Mucosa of rectum (tissue), 2 donors: Measurements from ENCODE around the gene WWC2.

ENCODE experiments used
- H3K27ac ChIP-seq, 2 donors: one replicate each; pipeline ENCODE4 v1.7.0; 2013; ENCODE audit warnings: inconsistent platforms in 2 of 2, low read depth in 2 of 2, low read length in 2 of 2
- H3K27me3 ChIP-seq, 2 donors: one replicate each; pipeline ENCODE4 v1.7.0; 2013; ENCODE audit warnings: low read length in 2 of 2; ENCODE audit not compliant: control insufficient read depth in 2 of 2, insufficient read depth in 2 of 2
- H3K36me3 ChIP-seq, 2 donors: one replicate each; pipeline ENCODE4 v1.7.0; 2013; ENCODE audit warnings: low read length in 2 of 2; ENCODE audit not compliant: control insufficient read depth in 2 of 2, insufficient read depth in 2 of 2
- H3K4me1 ChIP-seq, 2 donors: one replicate each; pipeline ENCODE4 v1.7.0; 2013; ENCODE audit warnings: low read length in 2 of 2, mild to moderate bottlenecking in 1 of 2; ENCODE audit not compliant: control insufficient read depth in 2 of 2, insufficient read depth in 2 of 2
- H3K4me3 ChIP-seq, 2 donors: one replicate each; pipeline ENCODE4 v1.7.0; 2013; ENCODE audit warnings: low read length in 2 of 2
- H3K9ac ChIP-seq, 2 donors: one replicate each; pipeline ENCODE4 v1.7.0; 2013; ENCODE audit warnings: low read length in 2 of 2, low read depth in 1 of 2, mild to moderate bottlenecking in 1 of 2
- H3K9me3 ChIP-seq, 2 donors: one replicate each; pipeline ENCODE4 v1.7.0; 2013; ENCODE audit warnings: low read length in 2 of 2; ENCODE audit not compliant: control insufficient read depth in 2 of 2
- donor health status: healthy.
- donor health status: Normal muscosa, but diverticular disease.

WWC2 gene

DNA sequence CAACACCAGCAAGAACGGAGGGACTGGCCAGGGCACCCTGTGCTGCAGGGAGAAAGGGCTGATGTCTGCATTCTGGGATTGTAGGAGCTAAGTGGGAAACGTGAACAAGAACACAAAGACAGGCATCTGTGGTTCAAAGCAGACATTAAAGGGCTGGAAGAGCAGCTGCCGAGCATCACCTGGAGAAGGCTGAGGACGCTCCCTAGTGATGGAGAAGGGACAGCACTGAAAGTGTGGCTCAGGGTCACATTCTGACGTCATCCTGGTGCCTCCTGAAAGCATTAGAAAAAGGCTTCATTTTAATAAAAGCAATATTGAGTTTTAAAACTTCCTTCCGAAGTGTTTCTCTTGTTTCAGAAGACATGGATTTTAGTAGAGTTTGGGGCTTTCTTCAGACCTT lies 158.8 kb downstream of the WWC2 start:
- Histone ChIP-seq H3K9me3 (no peaks in the 10 kb centered on the region), H3K27me3 (peaks cover 0 to 4% of the 10 kb centered on the region in 2 donors), H3K4me3 (no peak overlapping the region), H3K36me3 (peaks cover 0 to 5% of the 10 kb centered on the region in 2 donors), H3K9ac (no peak overlapping the region), H3K27ac (no peak overlapping the region), H3K4me1 (peaks cover 4 to 16% of the 10 kb centered on the region in 2 donors)

DNA sequence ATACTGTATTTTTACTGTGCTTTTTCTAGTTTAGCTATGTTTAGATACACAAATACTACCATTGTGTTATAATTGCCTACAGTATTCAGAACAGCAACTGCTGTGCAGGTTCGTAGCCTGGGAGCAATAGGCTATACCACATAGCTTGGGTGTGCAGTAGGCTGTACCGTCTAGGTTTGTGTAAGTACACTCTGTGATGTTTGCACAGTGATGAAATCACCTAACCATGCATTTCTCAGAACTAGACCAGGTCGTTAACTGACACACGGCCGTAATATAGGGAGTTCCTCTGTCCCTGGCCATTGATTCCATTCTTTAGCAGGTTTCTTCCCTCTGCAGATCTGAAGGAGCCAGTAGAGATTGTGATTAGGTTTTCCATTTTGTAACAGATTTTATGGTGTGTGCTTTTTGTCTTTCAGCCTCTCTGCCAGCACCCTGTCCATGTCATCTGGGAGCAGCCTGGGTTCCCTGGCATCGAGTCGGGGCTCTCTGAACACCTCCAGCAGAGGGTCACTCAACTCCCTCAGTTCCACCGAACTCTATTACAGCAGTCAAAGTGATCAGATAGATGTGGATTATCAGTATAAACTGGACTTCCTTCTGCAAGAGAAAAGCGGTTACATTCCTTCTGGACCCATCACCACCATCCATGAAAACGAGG lies 161.6 kb downstream of the WWC2 start:
- H3K27ac ChIP-seq, result no peak overlapping the region
- peak overlapping the region in 1 of 2 donors; percentile 22 for H3K9ac ChIP-seq
- H3K27me3 ChIP-seq, result peaks cover 0 to 4% of the 10 kb centered on the region in 2 donors
- peaks cover 0 to 5% of the 10 kb centered on the region in 2 donors for H3K36me3 ChIP-seq
- H3K4me1 ChIP-seq, result peaks cover 4 to 13% of the 10 kb centered on the region in 2 donors
- H3K9me3 ChIP-seq, result no peaks in the 10 kb centered on the region
- no peak overlapping the region for H3K4me3 ChIP-seq

DNA sequence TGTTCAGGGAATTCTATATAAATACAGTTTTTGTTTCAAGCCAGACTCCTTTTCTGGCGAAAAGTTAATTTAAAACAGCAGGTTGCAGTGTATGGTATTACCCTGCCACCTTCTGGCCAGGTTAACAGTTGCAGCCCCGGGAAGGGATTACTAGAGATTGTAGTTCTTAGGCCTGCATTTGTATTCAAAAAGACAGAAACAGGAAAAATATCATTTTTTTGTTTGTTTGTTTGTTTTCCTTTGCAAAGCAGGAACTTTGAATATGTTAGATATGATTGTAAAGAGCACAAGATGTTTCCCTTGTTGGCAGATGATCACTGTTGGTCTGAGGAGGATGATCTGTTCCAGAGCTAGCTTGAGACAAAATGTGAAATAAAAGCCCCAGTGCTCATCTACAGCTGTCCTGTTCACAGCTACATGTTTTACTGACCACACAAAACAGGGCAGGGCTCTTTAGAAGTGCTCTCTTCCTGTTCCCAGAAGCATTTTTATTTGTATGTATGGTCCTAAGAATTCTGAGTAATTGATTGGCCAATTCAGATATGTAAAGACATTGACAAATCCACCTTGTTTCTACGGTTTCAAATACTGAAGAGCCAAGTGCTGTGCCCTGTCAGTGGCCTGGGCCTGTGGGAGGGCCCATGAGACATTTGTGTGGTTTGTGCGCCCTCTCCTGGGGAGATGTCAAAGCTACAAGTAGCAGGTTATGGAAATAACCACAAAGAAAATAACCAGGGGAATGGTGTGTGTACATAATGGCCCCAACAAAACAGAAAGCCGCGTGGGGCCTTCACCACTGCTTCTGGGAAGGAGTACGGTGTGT lies 163.1 kb downstream of the WWC2 start:
- Histone ChIP-seq H3K27ac (peak overlapping the region in 1 of 2 donors; percentile 44), H3K4me3 (no peak overlapping the region), H3K36me3 (peaks cover 0 to 5% of the 10 kb centered on the region in 2 donors), H3K9me3 (no peaks in the 10 kb centered on the region), H3K4me1 (peaks cover 4 to 13% of the 10 kb centered on the region in 2 donors), H3K27me3 (no peaks in the 10 kb centered on the region), H3K9ac (peak overlapping the region; percentile 14 to 60)

DNA sequence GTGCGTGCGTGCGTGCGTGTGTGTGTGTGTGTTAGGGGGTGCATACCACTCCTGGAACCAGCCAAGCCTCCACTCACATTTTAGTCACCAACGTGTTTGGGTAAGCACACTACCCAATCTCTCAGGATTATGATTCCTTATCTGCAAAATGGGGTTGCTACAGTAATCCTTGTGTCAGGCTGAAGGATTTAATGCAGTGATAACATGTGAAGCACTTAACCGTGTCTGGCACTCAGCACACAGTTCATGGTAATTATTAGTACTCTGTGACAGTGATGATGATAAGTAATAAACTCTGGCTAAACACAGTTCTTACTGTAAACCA lies 163.7 kb downstream of the WWC2 start:
- Histone ChIP-seq H3K9ac (no peak overlapping the region), H3K27me3 (no peaks in the 10 kb centered on the region), H3K4me3 (no peak overlapping the region), H3K36me3 (peaks cover 0 to 5% of the 10 kb centered on the region in 2 donors), H3K9me3 (no peaks in the 10 kb centered on the region), H3K27ac (no peak overlapping the region), H3K4me1 (peaks cover 4 to 13% of the 10 kb centered on the region in 2 donors)

DNA sequence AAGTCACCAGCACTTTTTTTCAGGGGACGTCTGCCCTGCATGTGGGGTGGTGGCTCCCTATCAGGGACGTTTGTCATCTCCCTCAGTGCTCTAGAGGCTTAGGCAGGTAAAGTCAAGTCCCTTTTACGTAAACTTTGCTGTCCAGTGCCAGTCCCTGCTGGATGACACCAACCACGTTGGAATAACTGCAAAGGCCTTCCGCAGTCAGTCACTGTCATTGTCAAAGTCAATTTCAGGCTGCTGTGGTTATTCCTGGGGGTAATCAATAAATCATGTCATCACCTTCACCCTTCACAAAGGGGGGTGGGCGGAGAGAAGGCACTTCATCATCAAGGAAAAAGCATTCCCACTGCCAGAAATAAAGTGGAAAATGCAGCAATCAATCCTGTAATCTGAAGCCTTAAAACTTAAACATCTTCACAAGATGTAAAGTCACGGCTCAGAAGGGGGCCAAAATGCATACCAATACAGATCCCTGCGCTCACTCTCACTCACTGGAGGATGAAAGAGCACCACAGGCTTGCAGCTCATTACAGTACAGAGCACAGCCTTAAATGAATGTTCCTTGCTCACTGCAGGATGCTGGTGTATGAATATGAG lies 164.8 kb downstream of the WWC2 start:
- Histone ChIP-seq H3K27me3 (no peaks in the 10 kb centered on the region), H3K4me1 (peaks cover 4 to 13% of the 10 kb centered on the region in 2 donors), H3K9ac (no peak overlapping the region), H3K36me3 (peaks cover 0 to 5% of the 10 kb centered on the region in 2 donors), H3K9me3 (no peaks in the 10 kb centered on the region), H3K4me3 (no peak overlapping the region), H3K27ac (no peak overlapping the region)

DNA sequence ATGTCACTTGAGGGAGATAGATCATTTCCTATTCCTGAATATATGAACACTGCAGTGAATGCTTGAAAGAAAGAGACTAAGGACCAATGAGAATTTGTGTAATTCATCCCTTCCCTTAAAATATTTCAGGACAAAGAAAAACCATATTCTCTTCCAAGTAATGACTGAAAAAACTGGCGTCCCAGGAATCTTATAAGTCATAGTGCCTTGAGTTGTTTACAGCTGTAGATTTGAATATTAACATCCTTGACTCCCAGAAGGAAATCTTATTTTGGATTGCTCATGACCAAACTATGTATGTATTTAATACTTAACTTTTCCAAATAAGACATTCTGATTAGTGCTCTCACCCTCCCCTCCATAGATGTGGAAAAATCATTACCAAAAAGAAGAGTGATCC lies 165.6 kb downstream of the WWC2 start:
- Histone ChIP-seq H3K4me1 (peaks cover 4 to 13% of the 10 kb centered on the region in 2 donors), H3K36me3 (peaks cover 0 to 5% of the 10 kb centered on the region in 2 donors), H3K4me3 (no peak overlapping the region), H3K9me3 (no peaks in the 10 kb centered on the region), H3K27me3 (no peaks in the 10 kb centered on the region), H3K27ac (no peak overlapping the region), H3K9ac (no peak overlapping the region)

DNA sequence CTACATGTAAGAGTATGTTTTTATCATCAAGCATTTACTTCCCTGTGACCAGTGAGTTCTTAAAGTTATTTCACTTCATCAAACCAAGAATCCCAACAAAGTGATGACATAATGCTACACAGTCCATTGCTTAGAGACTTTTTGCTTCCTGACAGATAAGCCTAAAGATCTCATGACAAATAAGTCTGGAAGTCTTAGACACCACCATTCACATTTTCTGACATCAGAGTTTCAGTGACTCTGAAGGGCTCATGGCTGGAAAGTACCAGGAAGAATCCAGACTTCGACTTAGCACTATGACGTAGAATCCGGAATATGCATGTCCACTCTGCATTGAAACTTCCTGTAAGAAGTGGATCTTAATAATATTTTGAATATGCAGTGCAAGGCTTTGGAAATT lies 167.3 kb downstream of the WWC2 start:
- Histone ChIP-seq H3K9me3 (no peaks in the 10 kb centered on the region), H3K27ac (no peak overlapping the region), H3K4me1 (peaks cover 4 to 6% of the 10 kb centered on the region in 2 donors), H3K9ac (no peak overlapping the region), H3K36me3 (no peaks in the 10 kb centered on the region), H3K27me3 (no peaks in the 10 kb centered on the region), H3K4me3 (no peak overlapping the region)

DNA sequence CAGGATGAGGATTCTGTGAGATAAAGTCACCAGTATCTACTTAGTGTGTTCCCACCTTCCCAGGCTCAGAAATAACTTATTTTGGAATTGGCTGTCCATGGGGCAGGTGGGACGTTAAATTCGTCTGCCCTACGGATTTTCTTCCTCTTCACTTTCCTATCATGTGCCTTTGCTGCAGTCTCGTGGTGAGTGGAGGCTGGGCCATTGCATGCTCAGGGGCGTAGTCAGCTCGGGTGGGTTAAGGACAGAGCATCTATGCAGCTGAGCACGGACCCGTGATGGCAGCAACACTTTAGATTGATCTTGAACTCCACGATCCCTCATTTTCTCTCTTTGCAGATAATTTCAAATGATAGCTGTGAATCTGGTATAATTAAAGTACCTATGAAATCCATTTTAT lies 169.5 kb downstream of the WWC2 start:
- H3K4me3 ChIP-seq, result no peak overlapping the region
- H3K27me3 ChIP-seq, result no peaks in the 10 kb centered on the region
- H3K36me3 ChIP-seq, result no peaks in the 10 kb centered on the region
- H3K9ac ChIP-seq, result no peak overlapping the region
- no peaks in the 10 kb centered on the region for H3K9me3 ChIP-seq
- no peaks in the 10 kb centered on the region for H3K4me1 ChIP-seq
- H3K27ac ChIP-seq, result no peak overlapping the region

DNA sequence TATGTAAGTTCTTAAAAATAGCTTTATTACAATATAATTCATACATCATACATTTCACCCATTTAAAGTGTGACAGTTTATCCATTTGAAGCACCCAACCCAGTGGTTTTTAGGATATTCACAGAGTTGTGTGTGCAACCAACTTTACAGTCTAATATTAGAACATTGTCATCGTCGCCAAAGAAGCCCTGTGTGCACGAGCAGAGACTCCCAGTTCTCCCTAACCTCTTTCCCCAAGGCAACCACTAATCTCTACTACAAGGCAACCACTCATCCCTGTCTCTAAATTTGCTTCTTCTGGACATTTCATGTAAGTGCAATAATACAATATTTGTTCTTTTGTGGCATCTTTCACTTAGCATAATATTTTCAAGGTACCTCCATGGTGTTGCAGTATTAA lies 173.3 kb downstream of the WWC2 start:
- no peak overlapping the region for H3K4me3 ChIP-seq

DNA sequence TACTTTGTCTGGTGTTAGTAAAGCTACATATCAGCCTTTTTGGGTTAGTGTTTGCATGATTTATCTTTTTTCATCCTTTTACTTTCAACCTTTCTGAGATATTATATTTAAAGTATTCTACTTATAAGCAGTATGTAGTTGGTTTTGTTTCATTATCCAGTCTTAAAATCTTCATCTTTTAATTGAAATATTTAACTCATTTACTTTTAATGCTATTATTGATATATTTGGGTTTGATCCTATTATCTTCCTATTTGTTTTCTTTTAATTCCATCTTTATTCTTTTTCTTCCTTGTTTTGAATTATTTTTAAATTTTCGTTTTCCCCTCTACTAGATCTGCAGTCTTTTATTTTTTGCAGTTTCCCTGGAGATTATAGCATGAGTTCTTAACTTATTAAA lies 177.0 kb downstream of the WWC2 start:
- H3K27ac ChIP-seq, result no peak overlapping the region
- H3K27me3 ChIP-seq, result no peaks in the 10 kb centered on the region
- H3K9ac ChIP-seq, result no peak overlapping the region
- no peaks in the 10 kb centered on the region for H3K4me1 ChIP-seq
- H3K4me3 ChIP-seq, result no peak overlapping the region
- peaks cover 2 to 8% of the 10 kb centered on the region in 2 donors for H3K9me3 ChIP-seq
- no peaks in the 10 kb centered on the region for H3K36me3 ChIP-seq

More for the DNA sequence above, 173.3 kb downstream of the WWC2 start:
- Histone ChIP-seq H3K27ac (no peak overlapping the region), H3K9ac (no peak overlapping the region), H3K36me3 (no peaks in the 10 kb centered on the region), H3K27me3 (no peaks in the 10 kb centered on the region), H3K9me3 (peaks cover 2 to 8% of the 10 kb centered on the region in 2 donors), H3K4me1 (no peaks in the 10 kb centered on the region)
